Vagina (tissue), 2 donors: ENCODE results near the gene ABLIM1. TPM values are rescaled to one million over a fixed set of nuclear protein-coding genes. Genes with fewer than 3 reads are reported as not detected.

Source experiments
- DNase-seq, 2 donors: peaks; one replicate each; pipeline ENCODE4 v3.0.0-alpha.2; 2017; ENCODE audit errors: extremely low spot score in 2 of 2
- H3K27ac ChIP-seq: fragments of 200-600 bp; sonication (generic); one replicate; pipeline ENCODE4 v1.5.1; 2019
- H3K27me3 ChIP-seq: fragments of 200-600 bp; sonication (generic); one replicate; pipeline ENCODE4 v1.5.1; 2019
- H3K36me3 ChIP-seq, 2 donors: fragments of 200-600 bp; sonication (generic); one replicate each; pipeline ENCODE4 v1.5.1; 2017 to 2019
- H3K4me1 ChIP-seq: fragments of 200-600 bp; sonication (generic); one replicate; pipeline ENCODE4 v1.5.1; 2019
- H3K4me3 ChIP-seq, 2 donors: fragments of 200-600 bp; sonication (generic); 1 replicate in 1 of 2; 2 replicates in 1 of 2; pipeline ENCODE4 v1.5.1; 2016 to 2019
- H3K9me3 ChIP-seq: fragments of 200-600 bp; sonication (generic); one replicate; pipeline ENCODE4 v1.5.1; 2019
- POLR2A ChIP-seq, 2 donors: fragments of 450-650 bp; IDR thresholded peaks; one replicate each; pipeline ENCODE4 v1.6.1; 2017; ENCODE audit warnings: antibody characterized with exemption in 2 of 2, mild to moderate bottlenecking in 2 of 2, moderate library complexity in 2 of 2
- POLR2AphosphoS5 ChIP-seq, 2 donors: sonication (generic); formaldehyde crosslinking; IDR thresholded peaks; one replicate each; pipeline ENCODE4 v1.9.0; 2017; ENCODE audit warnings: antibody characterized with exemption in 2 of 2, mild to moderate bottlenecking in 2 of 2, low read depth in 1 of 2; ENCODE audit not compliant: insufficient read depth in 1 of 2
- intact Hi-C: fragments of 100-400 bp; cut with DNase I; formaldehyde crosslinking; loops from one replicate; pipeline ENCODE4 v1.15.1; 2023
- total RNA-seq: library from RNA; depleted of rRNA; stranded (reverse); fragments of >200 nt; gene quantifications from one replicate; pipeline ENCODE4 v1.2.3, GENCODE V29; 2016
- TF ChIP-seq, protein P1 (sequence below), 3 experiments: fragments of 450-650 bp in 2 of 3; fragments of 200-600 bp in 1 of 3; sonication (generic) in 1 of 3; IDR thresholded peaks; one replicate each; pipeline ENCODE4 v1.5.1; 2017 to 2019; ENCODE audit warnings: antibody characterized with exemption in 3 of 3, mild to moderate bottlenecking in 2 of 3, moderate library complexity in 2 of 3

The ABLIM1 gene
- total RNA-seq, 1 donor from 2014 or later = 176 TPM

DNA sequence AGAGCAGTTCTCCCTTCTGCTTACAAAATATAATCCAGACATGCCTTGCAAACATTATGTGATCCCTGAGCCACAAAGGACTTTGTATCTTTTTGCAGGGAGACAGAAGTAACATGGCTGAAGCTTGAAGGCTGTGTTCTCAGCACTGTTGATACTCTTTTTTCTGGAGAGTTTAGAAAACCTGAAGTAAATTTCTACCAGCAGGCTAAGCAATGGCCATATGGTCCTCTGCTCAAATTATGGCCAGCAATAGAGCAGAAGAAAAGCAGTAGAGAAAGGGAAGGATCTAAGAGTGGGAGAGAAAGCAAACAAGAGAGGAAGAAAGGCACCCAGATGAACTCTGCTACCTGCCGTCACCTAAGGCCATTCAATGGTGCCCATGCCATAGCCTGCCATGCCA, 98.4 kb downstream of the ABLIM1 start:
- intact Hi-C loops = no loop called here
- TF ChIP-seq POLR2A (IDR thresholded peaks at IDR 0.05) = no peak
- no peak for TF ChIP-seq POLR2AphosphoS5 (IDR thresholded peaks at IDR 0.05; ENCODE audit: insufficient read depth in 1 of 2, low read depth in 1 of 2)
- Histone ChIP-seq H3K36me3 (no peaks in the 10 kb centered on the region), H3K27me3 (no peaks in the 10 kb centered on the region), H3K27ac (no peak overlapping the region), H3K4me1 (no peaks in the 10 kb centered on the region), H3K4me3 (no peak overlapping the region), H3K9me3 (no peaks in the 10 kb centered on the region)
- no peak for DNase-seq

DNA sequence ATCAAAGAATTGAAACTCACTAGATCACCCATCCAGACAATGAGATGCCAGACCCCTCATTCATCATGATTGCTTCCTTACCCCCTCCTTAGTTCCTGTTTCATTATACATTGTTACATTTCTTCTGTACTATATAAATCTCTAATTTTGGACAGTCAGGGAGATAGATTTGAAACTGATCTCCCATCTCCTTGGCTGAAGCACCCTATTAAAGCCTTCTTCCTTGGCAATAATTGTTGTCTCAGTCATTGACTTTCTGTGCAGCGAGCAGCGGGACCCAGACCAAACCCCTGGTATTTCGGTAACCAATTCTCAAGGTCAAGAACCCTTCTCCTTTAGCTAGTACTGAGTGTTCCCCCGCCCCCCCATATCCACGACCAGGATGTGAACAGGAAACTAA, 100.2 kb downstream of the ABLIM1 start:
- H3K9me3 ChIP-seq = no peaks in the 10 kb centered on the region
- intact Hi-C loops = no loop called here
- no peak overlapping the region for H3K27ac ChIP-seq
- no peak for DNase-seq
- no peak overlapping the region for H3K4me3 ChIP-seq
- H3K4me1 ChIP-seq = no peaks in the 10 kb centered on the region
- H3K36me3 ChIP-seq = no peaks in the 10 kb centered on the region
- TF ChIP-seq POLR2A (IDR thresholded peaks at IDR 0.05) (no peak), POLR2AphosphoS5 (IDR thresholded peaks at IDR 0.05; ENCODE audit: insufficient read depth in 1 of 2, low read depth in 1 of 2) (no peak)
- TF ChIP-seq, protein P1, sequence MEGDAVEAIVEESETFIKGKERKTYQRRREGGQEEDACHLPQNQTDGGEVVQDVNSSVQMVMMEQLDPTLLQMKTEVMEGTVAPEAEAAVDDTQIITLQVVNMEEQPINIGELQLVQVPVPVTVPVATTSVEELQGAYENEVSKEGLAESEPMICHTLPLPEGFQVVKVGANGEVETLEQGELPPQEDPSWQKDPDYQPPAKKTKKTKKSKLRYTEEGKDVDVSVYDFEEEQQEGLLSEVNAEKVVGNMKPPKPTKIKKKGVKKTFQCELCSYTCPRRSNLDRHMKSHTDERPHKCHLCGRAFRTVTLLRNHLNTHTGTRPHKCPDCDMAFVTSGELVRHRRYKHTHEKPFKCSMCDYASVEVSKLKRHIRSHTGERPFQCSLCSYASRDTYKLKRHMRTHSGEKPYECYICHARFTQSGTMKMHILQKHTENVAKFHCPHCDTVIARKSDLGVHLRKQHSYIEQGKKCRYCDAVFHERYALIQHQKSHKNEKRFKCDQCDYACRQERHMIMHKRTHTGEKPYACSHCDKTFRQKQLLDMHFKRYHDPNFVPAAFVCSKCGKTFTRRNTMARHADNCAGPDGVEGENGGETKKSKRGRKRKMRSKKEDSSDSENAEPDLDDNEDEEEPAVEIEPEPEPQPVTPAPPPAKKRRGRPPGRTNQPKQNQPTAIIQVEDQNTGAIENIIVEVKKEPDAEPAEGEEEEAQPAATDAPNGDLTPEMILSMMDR (IDR thresholded peaks at IDR 0.05) = no peak
- H3K27me3 ChIP-seq = no peaks in the 10 kb centered on the region

DNA sequence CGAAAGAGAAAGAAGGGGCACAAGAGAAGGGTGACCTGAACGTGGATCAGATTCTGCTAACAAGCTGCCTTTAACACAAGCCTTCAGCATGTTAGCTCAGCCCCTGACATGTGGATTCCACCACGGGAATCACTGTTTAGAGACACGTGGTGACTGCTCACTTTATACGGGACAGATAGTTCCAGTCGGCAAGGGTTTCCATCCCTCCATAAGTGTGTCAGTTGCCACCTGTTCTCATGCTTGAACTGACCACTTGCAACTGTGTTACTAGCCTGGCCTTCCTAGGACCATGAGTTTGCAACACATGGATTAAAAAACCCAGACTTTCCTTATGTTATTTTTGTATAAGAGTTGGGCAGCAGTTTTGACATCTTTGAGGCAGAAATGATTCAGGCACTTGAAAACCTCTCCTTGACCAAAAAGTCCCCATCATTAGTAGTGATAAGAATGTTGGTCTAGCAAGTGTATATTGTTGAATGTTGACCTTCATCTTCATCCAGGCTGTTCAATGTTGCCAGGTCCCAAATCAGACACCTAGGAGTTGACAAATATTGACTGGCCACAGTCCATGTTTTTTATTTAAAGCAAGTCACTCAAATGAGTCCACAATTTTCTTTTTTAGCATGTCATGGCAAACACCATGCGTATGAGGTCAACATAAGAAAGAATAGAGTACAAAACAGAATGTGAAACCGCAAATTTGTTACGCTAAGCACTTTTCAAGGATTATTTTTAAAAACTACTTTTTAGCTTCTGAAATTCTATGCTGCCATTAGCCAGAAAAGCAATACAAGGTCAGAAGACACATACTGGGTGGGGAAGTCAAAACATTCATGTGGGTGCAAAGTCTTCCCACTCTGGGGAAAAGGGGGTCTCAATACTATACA, 101.6 kb downstream of the ABLIM1 start:
- TF ChIP-seq, protein P1 (IDR thresholded peaks at IDR 0.05) = no peak
- TF ChIP-seq POLR2A (IDR thresholded peaks at IDR 0.05) (no peak), POLR2AphosphoS5 (IDR thresholded peaks at IDR 0.05; ENCODE audit: insufficient read depth in 1 of 2, low read depth in 1 of 2) (no peak)
- Histone ChIP-seq H3K9me3 (no peaks in the 10 kb centered on the region), H3K36me3 (no peaks in the 10 kb centered on the region), H3K4me3 (no peak overlapping the region), H3K4me1 (peaks cover 6% of the 10 kb centered on the region), H3K27me3 (no peaks in the 10 kb centered on the region), H3K27ac (no peak overlapping the region)
- intact Hi-C loops = no loop called here
- no peak for DNase-seq

DNA sequence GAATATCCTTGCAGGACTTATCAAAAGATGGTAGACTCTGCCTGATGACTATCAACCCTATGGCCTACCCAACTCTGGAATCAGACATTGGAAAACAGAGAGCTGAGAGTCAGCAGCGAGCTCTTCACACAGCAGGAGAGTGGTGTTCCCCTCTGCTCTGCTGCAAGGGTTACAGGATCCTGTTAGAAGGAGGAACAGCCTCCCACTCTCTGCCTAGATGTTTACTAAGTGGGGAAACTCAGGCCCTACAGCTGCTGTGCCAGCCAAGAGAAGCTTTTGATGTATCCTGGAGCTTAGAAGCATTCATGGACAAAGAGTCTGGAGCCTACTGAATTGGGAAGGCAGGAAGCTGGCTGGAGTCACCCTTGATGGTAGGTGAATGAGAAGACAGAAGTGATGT, 104.6 kb downstream of the ABLIM1 start:
- intact Hi-C loops = loop anchor here (5.0 kb wide), 2 partner anchors 149 to 234 kb away; no protein-coding TSS in a partner anchor
- no peak for DNase-seq
- no peak overlapping the region for H3K4me3 ChIP-seq
- H3K4me1 ChIP-seq = peaks cover 13% of the 10 kb centered on the region
- TF ChIP-seq POLR2A (IDR thresholded peaks at IDR 0.05) (no peak), POLR2AphosphoS5 (IDR thresholded peaks at IDR 0.05; ENCODE audit: insufficient read depth in 1 of 2, low read depth in 1 of 2) (no peak)
- TF ChIP-seq, protein P1 (IDR thresholded peaks at IDR 0.05) = no peak
- H3K36me3 ChIP-seq = no peaks in the 10 kb centered on the region
- H3K27me3 ChIP-seq = no peaks in the 10 kb centered on the region
- no peak overlapping the region for H3K27ac ChIP-seq
- no peaks in the 10 kb centered on the region for H3K9me3 ChIP-seq

DNA sequence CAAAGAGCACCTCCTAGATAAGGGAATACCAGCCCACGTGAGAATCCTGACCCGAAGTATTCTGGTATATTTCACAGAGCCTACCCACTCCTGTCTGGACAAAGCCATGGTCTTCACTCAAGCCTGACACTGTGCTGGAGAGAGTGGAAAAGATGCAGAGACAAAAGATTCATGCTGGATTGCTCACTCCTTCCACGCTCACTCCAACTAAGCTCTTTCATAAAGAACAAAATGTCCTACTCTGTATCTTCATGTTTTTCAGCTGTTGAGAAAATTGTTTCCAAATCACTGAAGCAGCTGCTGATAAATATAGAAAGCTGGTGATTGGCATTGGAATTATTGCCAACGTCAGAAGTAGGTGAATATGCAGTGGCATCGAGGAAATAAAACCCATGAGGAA, 106.0 kb downstream of the ABLIM1 start:
- Histone ChIP-seq H3K4me1 (peaks cover 13% of the 10 kb centered on the region), H3K27me3 (no peaks in the 10 kb centered on the region), H3K9me3 (no peaks in the 10 kb centered on the region), H3K4me3 (no peak overlapping the region), H3K36me3 (no peaks in the 10 kb centered on the region), H3K27ac (peak overlapping the region; percentile 11)
- no peak for DNase-seq
- TF ChIP-seq, protein P1 (IDR thresholded peaks at IDR 0.05) = no peak
- no peak for TF ChIP-seq POLR2A (IDR thresholded peaks at IDR 0.05)
- no peak for TF ChIP-seq POLR2AphosphoS5 (IDR thresholded peaks at IDR 0.05; ENCODE audit: insufficient read depth in 1 of 2, low read depth in 1 of 2)
- intact Hi-C loops = loop anchor here (5.0 kb wide), 2 partner anchors 150 to 235 kb away; no protein-coding TSS in a partner anchor
